ENCODE data around the gene OLFM1. TPM values are rescaled to one million over a fixed set of nuclear protein-coding genes. Genes with fewer than 3 reads are reported as not detected.

Gene OLFM1
- total and polyA plus RNA-seq, 4 experiments from 2014 or later = not detected

GRCh38 chr9:135101926-135102325 lies 14.5 kb downstream of the OLFM1 start:
- Histone ChIP-seq H3K9me3 (ENCODE audit: control insufficient read depth in 1 of 2, low read length in 2 of 2) (no peaks in the 10 kb centered on the region), H3K27ac (ENCODE audit: low read depth, low read length) (no peak overlapping the region), H3K36me3 (ENCODE audit: insufficient read depth, low read length) (no peaks in the 10 kb centered on the region), H3K4me3 (ENCODE audit: low read length in 2 of 2) (no peak overlapping the region), H3K4me1 (ENCODE audit: insufficient read depth, low read length) (no peaks in the 10 kb centered on the region), H3K27me3 (ENCODE audit: insufficient read depth, low read length) (no peaks in the 10 kb centered on the region)
- peaks cover 18 to 20% of the 10 kb centered on the region in 2 donors for H3K27me3 Mint-ChIP-seq
- CTCF ChIA-PET (ENCODE audit: partially characterized antibody) = no interaction called here
- intact Hi-C loops (cut with micrococcal nuclease) = no loop called here
- peaks cover 0 to 3% (median 0%) of the 10 kb centered on the region in 8 donors for H3K9me3 Mint-ChIP-seq
- no peak overlapping the region for H3K4me3 Mint-ChIP-seq
- no peaks in the 10 kb centered on the region for H3K36me3 Mint-ChIP-seq
- no peaks in the 10 kb centered on the region for H3K4me1 Mint-ChIP-seq
- POLR2A ChIA-PET (ENCODE audit: partially characterized antibody) = no interaction called here
- H3K27ac Mint-ChIP-seq = no peak overlapping the region
- no peak for DNase-seq

GRCh38 chr9:135102331-135102730 lies 14.9 kb downstream of the OLFM1 start:
- POLR2A ChIA-PET (ENCODE audit: partially characterized antibody) = no interaction called here
- H3K4me1 Mint-ChIP-seq = no peaks in the 10 kb centered on the region
- no peaks in the 10 kb centered on the region for H3K36me3 Mint-ChIP-seq
- H3K27me3 Mint-ChIP-seq = peaks cover 19 to 20% of the 10 kb centered on the region in 2 donors
- no peak for DNase-seq
- Histone ChIP-seq H3K9me3 (ENCODE audit: control insufficient read depth in 1 of 2, low read length in 2 of 2) (no peaks in the 10 kb centered on the region), H3K27me3 (ENCODE audit: insufficient read depth, low read length) (no peaks in the 10 kb centered on the region), H3K4me1 (ENCODE audit: insufficient read depth, low read length) (no peaks in the 10 kb centered on the region), H3K27ac (ENCODE audit: low read depth, low read length) (no peak overlapping the region), H3K4me3 (ENCODE audit: low read length in 2 of 2) (no peak overlapping the region), H3K36me3 (ENCODE audit: insufficient read depth, low read length) (no peaks in the 10 kb centered on the region)
- CTCF ChIA-PET (ENCODE audit: partially characterized antibody) = no interaction called here
- intact Hi-C loops (cut with micrococcal nuclease) = no loop called here
- H3K4me3 Mint-ChIP-seq = no peak overlapping the region
- H3K9me3 Mint-ChIP-seq = peaks cover 0 to 3% (median 0%) of the 10 kb centered on the region in 8 donors
- H3K27ac Mint-ChIP-seq = no peak overlapping the region

GRCh38 chr9:135103001-135103446 lies 15.6 kb downstream of the OLFM1 start:
- no peaks in the 10 kb centered on the region for H3K4me1 ChIP-seq (ENCODE audit: insufficient read depth, low read length)
- H3K36me3 Mint-ChIP-seq = no peaks in the 10 kb centered on the region
- H3K9me3 Mint-ChIP-seq = peaks cover 0 to 2% (median 0%) of the 10 kb centered on the region in 8 donors
- no peaks in the 10 kb centered on the region for H3K36me3 ChIP-seq (ENCODE audit: insufficient read depth, low read length)
- ChIA-PET CTCF (ENCODE audit: partially characterized antibody) (no interaction called here), POLR2A (ENCODE audit: partially characterized antibody) (no interaction called here)
- no peak overlapping the region for H3K4me3 ChIP-seq (ENCODE audit: low read length in 2 of 2)
- H3K27me3 ChIP-seq (ENCODE audit: insufficient read depth, low read length) = no peaks in the 10 kb centered on the region
- no peak for DNase-seq
- H3K4me3 Mint-ChIP-seq = no peak overlapping the region
- no peak overlapping the region for H3K27ac ChIP-seq (ENCODE audit: low read depth, low read length)
- intact Hi-C loops (cut with micrococcal nuclease) = no loop called here
- no peak overlapping the region for H3K27ac Mint-ChIP-seq
- no peaks in the 10 kb centered on the region for H3K4me1 Mint-ChIP-seq
- no peaks in the 10 kb centered on the region for H3K9me3 ChIP-seq (ENCODE audit: control insufficient read depth in 1 of 2, low read length in 2 of 2)
- peaks cover 15 to 24% of the 10 kb centered on the region in 2 donors for H3K27me3 Mint-ChIP-seq

GRCh38 chr9:135103931-135104639 lies 16.6 kb downstream of the OLFM1 start:
- no peak overlapping the region for H3K4me3 ChIP-seq (ENCODE audit: low read length in 2 of 2)
- H3K4me3 Mint-ChIP-seq = no peak overlapping the region
- peaks cover 0 to 2% (median 0%) of the 10 kb centered on the region in 8 donors for H3K9me3 Mint-ChIP-seq
- H3K27ac Mint-ChIP-seq = no peak overlapping the region
- H3K27me3 Mint-ChIP-seq = peaks cover 12 to 28% of the 10 kb centered on the region in 2 donors
- DNase-seq = no peak
- ChIA-PET POLR2A (ENCODE audit: partially characterized antibody) (no interaction called here), CTCF (ENCODE audit: partially characterized antibody) (no interaction called here)
- no peak overlapping the region for H3K27ac ChIP-seq (ENCODE audit: low read depth, low read length)
- no peaks in the 10 kb centered on the region for H3K27me3 ChIP-seq (ENCODE audit: insufficient read depth, low read length)
- no peaks in the 10 kb centered on the region for H3K9me3 ChIP-seq (ENCODE audit: control insufficient read depth in 1 of 2, low read length in 2 of 2)
- no peaks in the 10 kb centered on the region for H3K36me3 ChIP-seq (ENCODE audit: insufficient read depth, low read length)
- H3K36me3 Mint-ChIP-seq = no peaks in the 10 kb centered on the region
- intact Hi-C loops (cut with micrococcal nuclease) = no loop called here
- no peaks in the 10 kb centered on the region for H3K4me1 Mint-ChIP-seq
- H3K4me1 ChIP-seq (ENCODE audit: insufficient read depth, low read length) = no peaks in the 10 kb centered on the region

- intact Hi-C loops (cut with micrococcal nuclease) = no loop called here
- no peak for DNase-seq
- Histone ChIP-seq H3K27ac (ENCODE audit: low read depth, low read length) (no peak overlapping the region), H3K4me3 (ENCODE audit: low read length in 2 of 2) (no peak overlapping the region), H3K9me3 (ENCODE audit: control insufficient read depth in 1 of 2, low read length in 2 of 2) (no peaks in the 10 kb centered on the region), H3K27me3 (ENCODE audit: insufficient read depth, low read length) (no peaks in the 10 kb centered on the region), H3K36me3 (ENCODE audit: insufficient read depth, low read length) (no peaks in the 10 kb centered on the region), H3K4me1 (ENCODE audit: insufficient read depth, low read length) (no peaks in the 10 kb centered on the region)
- Mint-ChIP-seq H3K36me3 (no peaks in the 10 kb centered on the region), H3K4me1 (no peaks in the 10 kb centered on the region), H3K27ac (no peak overlapping the region), H3K27me3 (peaks cover 8 to 24% of the 10 kb centered on the region in 2 donors), H3K9me3 (no peaks in the 10 kb centered on the region), H3K4me3 (no peak overlapping the region)
- CTCF ChIA-PET (ENCODE audit: partially characterized antibody) = no interaction called here
- POLR2A ChIA-PET (ENCODE audit: partially characterized antibody) = no interaction called here
Observed at GRCh38 chr9:135104761-135105160, 17.3 kb downstream of the OLFM1 start.

GRCh38 chr9:135105211-135105745 lies 17.8 kb downstream of the OLFM1 start:
- ChIA-PET CTCF (ENCODE audit: partially characterized antibody) (no interaction called here), POLR2A (ENCODE audit: partially characterized antibody) (no interaction called here)
- H3K27ac ChIP-seq (ENCODE audit: low read depth, low read length) = no peak overlapping the region
- no peaks in the 10 kb centered on the region for H3K36me3 Mint-ChIP-seq
- H3K4me1 Mint-ChIP-seq = no peaks in the 10 kb centered on the region
- no peaks in the 10 kb centered on the region for H3K4me1 ChIP-seq (ENCODE audit: insufficient read depth, low read length)
- intact Hi-C loops (cut with micrococcal nuclease) = no loop called here
- no peak overlapping the region for H3K27ac Mint-ChIP-seq
- no peaks in the 10 kb centered on the region for H3K27me3 ChIP-seq (ENCODE audit: insufficient read depth, low read length)
- H3K4me3 ChIP-seq (ENCODE audit: low read length in 2 of 2) = no peak overlapping the region
- H3K27me3 Mint-ChIP-seq = peaks cover 7 to 23% of the 10 kb centered on the region in 2 donors
- H3K9me3 Mint-ChIP-seq = no peaks in the 10 kb centered on the region
- H3K36me3 ChIP-seq (ENCODE audit: insufficient read depth, low read length) = no peaks in the 10 kb centered on the region
- no peak for DNase-seq
- H3K4me3 Mint-ChIP-seq = no peak overlapping the region
- no peaks in the 10 kb centered on the region for H3K9me3 ChIP-seq (ENCODE audit: control insufficient read depth in 1 of 2, low read length in 2 of 2)

- Mint-ChIP-seq H3K36me3 (no peaks in the 10 kb centered on the region), H3K4me1 (no peaks in the 10 kb centered on the region), H3K9me3 (no peaks in the 10 kb centered on the region), H3K4me3 (no peak overlapping the region), H3K27ac (no peak overlapping the region), H3K27me3 (peaks cover 7 to 19% of the 10 kb centered on the region in 2 donors)
- Histone ChIP-seq H3K4me1 (ENCODE audit: insufficient read depth, low read length) (no peaks in the 10 kb centered on the region), H3K36me3 (ENCODE audit: insufficient read depth, low read length) (no peaks in the 10 kb centered on the region), H3K27ac (ENCODE audit: low read depth, low read length) (no peak overlapping the region), H3K27me3 (ENCODE audit: insufficient read depth, low read length) (no peaks in the 10 kb centered on the region), H3K9me3 (ENCODE audit: control insufficient read depth in 1 of 2, low read length in 2 of 2) (no peaks in the 10 kb centered on the region), H3K4me3 (ENCODE audit: low read length in 2 of 2) (no peak overlapping the region)
- intact Hi-C loops (cut with micrococcal nuclease) = no loop called here
- ChIA-PET POLR2A (ENCODE audit: partially characterized antibody) (no interaction called here), CTCF (ENCODE audit: partially characterized antibody) (no interaction called here)
- no peak for DNase-seq
Observed at GRCh38 chr9:135105938-135106491, 18.5 kb downstream of the OLFM1 start.

All from CD4-positive, alpha-beta memory T cell (primary cell).